Activated CD8-positive, alpha-beta memory T cell treated with anti-CD3 and anti-CD28 coated beads for 48 hours (primary cell): ENCODE data around the gene RALGDS.
"Not testable (repeated sequence)": the region's sequence is repeated elsewhere in the genome, so short reads cannot be mapped to it uniquely, and the experiment has no call there.

Source experiments
- DNase-seq, 3 experiments: peaks; one replicate each; pipeline ENCODE4 v3.0.0-alpha.2; 2020; ENCODE audit warnings: low read depth in 2 of 3, low spot score in 2 of 3

The RALGDS gene

GRCh38 chr9:133090187-133090586, 30.9 kb downstream of the RALGDS start:
- no peak for DNase-seq

GRCh38 chr9:133089271-133089671, 31.8 kb downstream of the RALGDS start:
- no peak for DNase-seq

GRCh38 chr9:133088756-133089155, 32.3 kb downstream of the RALGDS start:
- DNase-seq: no peak

GRCh38 chr9:133088146-133088750, 32.8 kb downstream of the RALGDS start:
- no peak for DNase-seq

- DNase-seq: no peak
These were observed 33.5 kb downstream of the RALGDS start for GRCh38 chr9:133087429-133088145.

GRCh38 chr9:133086894-133087293, 34.1 kb downstream of the RALGDS start:
- DNase-seq: no peak

GRCh38 chr9:133086212-133086860, 34.7 kb downstream of the RALGDS start:
- DNase-seq: not testable (repeated sequence)

GRCh38 chr9:133083688-133084087, 37.4 kb downstream of the RALGDS start:
- not testable (repeated sequence) for DNase-seq

GRCh38 chr9:133081957-133082644, 38.9 kb downstream of the RALGDS start:
- not testable (repeated sequence) for DNase-seq

- DNase-seq: not testable (repeated sequence)
These were observed 40.0 kb downstream of the RALGDS start for GRCh38 chr9:133080786-133081779.

GRCh38 chr9:133080161-133080560, 40.9 kb downstream of the RALGDS start:
- DNase-seq: no peak

- DNase-seq: no peak
These were observed 42.6 kb downstream of the RALGDS start for GRCh38 chr9:133078486-133078885.

GRCh38 chr9:133076691-133077090, 44.3 kb downstream of the RALGDS start:
- DNase-seq: no peak

GRCh38 chr9:133075925-133076630, 45.0 kb downstream of the RALGDS start:
- DNase-seq: no peak

- no peak for DNase-seq
These were observed 46.9 kb downstream of the RALGDS start for GRCh38 chr9:133074111-133074651.

GRCh38 chr9:133073086-133074014, 47.7 kb downstream of the RALGDS start:
- DNase-seq: no peak

- not testable (repeated sequence) for DNase-seq
These were observed 48.8 kb downstream of the RALGDS start for GRCh38 chr9:133072210-133072609.

- DNase-seq: no peak
These were observed 49.4 kb downstream of the RALGDS start for GRCh38 chr9:133071484-133072150.
